Calu3 (cell line): ENCODE results near the gene ZNF154. TPM values are rescaled to one million over a fixed set of nuclear protein-coding genes. Genes with fewer than 3 reads are reported as not detected.

ENCODE experiments used
- BruUV-seq: library from RNA; stranded (reverse); fragments of 400-500 nt; replicated peaks from 2 replicates; lab custom pipeline; 2021; lab: Mats Ljungman, UMichigan
- CTCF ChIA-PET: fragments of 300-600 bp; sonication (Branson Sonifier 250); formaldehyde crosslinking; loops from one replicate; lab custom pipeline; 2022; ENCODE audit warnings: antibody characterized with exemption; lab: Charles Lee
- DNase-seq: peaks from one replicate; pipeline ENCODE4 v3.0.0; 2022
- H3K27ac Mint-ChIP-seq: one replicate; pipeline ENCODE4 v1.8.0; 2022; ENCODE audit warnings: mixed read lengths; ENCODE audit not compliant: unreplicated experiment
- H3K27me3 Mint-ChIP-seq: one replicate; pipeline ENCODE4 v1.8.0; 2022; ENCODE audit warnings: mixed read lengths; ENCODE audit not compliant: unreplicated experiment
- H3K36me3 Mint-ChIP-seq: one replicate; pipeline ENCODE4 v1.8.0; 2022; ENCODE audit warnings: mild to moderate bottlenecking, moderate library complexity, mixed read lengths; ENCODE audit not compliant: insufficient read depth, unreplicated experiment
- H3K4me1 Mint-ChIP-seq: one replicate; pipeline ENCODE4 v1.8.0; 2022; ENCODE audit warnings: mild to moderate bottlenecking, low read depth, mixed read lengths; ENCODE audit not compliant: unreplicated experiment
- H3K4me3 Mint-ChIP-seq: one replicate; pipeline ENCODE4 v1.8.0; 2022; ENCODE audit warnings: mild to moderate bottlenecking, low read depth, moderate library complexity, mixed read lengths; ENCODE audit not compliant: unreplicated experiment
- H3K9me3 Mint-ChIP-seq: one replicate; pipeline ENCODE4 v1.8.0; 2022; ENCODE audit warnings: low read depth, mixed read lengths; ENCODE audit not compliant: unreplicated experiment
- intact Hi-C: fragments of 100-400 bp; cut with micrococcal nuclease; formaldehyde crosslinking; loops from one replicate; pipeline ENCODE4 v1.10.0; 2022; ENCODE audit not compliant: unreplicated experiment
- total RNA-seq: library from RNA; stranded (reverse); gene quantifications from 2 replicates; pipeline ENCODE4 v1.2.3, GENCODE V29; 2022
- TF ChIP-seq, protein P1 (sequence below): fragments of 200-600 bp; IDR thresholded peaks from one replicate; pipeline ENCODE4 v1.8.0; 2022; ENCODE audit warnings: antibody characterized with exemption; ENCODE audit not compliant: unreplicated experiment

Gene ZNF154
- total RNA-seq, 1 experiment from 2014 or later = not detected

DNA sequence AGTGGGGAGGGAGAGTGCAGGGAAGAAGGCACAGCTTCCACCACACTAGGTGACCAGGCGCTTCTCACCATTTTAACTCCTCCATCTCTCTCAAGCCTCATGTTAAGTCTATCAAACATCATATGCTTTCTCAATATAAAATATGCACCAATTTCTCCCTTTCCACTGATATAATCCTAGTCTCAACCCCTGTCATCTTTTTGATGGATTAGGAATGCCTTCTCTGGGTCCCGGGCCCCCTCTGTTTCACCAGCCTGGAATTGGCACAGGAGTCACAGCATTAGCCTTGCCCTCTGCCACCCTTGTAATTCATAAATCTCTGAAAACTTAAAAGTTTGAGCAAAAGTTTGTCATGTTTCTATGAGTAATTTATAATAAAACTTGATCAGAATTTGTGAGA lies 40.4 kb downstream of the ZNF154 start, which contains the start of gene ZSCAN4:
Gene ZSCAN4, plus strand, starts transcription at position 301 of the 400 bp plus-strand sequence. CDS start 7,211 bp downstream, outside the sequence.
- BruUV-seq = no TSS peak
- Mint-ChIP-seq H3K4me3 (no peak within 1 kb of the TSS), H3K27me3 (peaks cover 9% of the 10 kb centered on the region), H3K36me3 (peaks cover 14% of the 10 kb centered on the region), H3K4me1 (no peaks in the 10 kb centered on the region), H3K9me3 (peaks cover 6% of the 10 kb centered on the region), H3K27ac (no peak within 1 kb of the TSS)
- no peak for DNase-seq
- intact Hi-C loops = no loop called here
- TF ChIP-seq, protein P1, sequence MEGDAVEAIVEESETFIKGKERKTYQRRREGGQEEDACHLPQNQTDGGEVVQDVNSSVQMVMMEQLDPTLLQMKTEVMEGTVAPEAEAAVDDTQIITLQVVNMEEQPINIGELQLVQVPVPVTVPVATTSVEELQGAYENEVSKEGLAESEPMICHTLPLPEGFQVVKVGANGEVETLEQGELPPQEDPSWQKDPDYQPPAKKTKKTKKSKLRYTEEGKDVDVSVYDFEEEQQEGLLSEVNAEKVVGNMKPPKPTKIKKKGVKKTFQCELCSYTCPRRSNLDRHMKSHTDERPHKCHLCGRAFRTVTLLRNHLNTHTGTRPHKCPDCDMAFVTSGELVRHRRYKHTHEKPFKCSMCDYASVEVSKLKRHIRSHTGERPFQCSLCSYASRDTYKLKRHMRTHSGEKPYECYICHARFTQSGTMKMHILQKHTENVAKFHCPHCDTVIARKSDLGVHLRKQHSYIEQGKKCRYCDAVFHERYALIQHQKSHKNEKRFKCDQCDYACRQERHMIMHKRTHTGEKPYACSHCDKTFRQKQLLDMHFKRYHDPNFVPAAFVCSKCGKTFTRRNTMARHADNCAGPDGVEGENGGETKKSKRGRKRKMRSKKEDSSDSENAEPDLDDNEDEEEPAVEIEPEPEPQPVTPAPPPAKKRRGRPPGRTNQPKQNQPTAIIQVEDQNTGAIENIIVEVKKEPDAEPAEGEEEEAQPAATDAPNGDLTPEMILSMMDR = no peak
- CTCF ChIA-PET = no interaction called here

- TF ChIP-seq, protein P1 = no peak
- Mint-ChIP-seq H3K27me3 (peaks cover 11% of the 10 kb centered on the region), H3K27ac (no peak overlapping the region), H3K4me1 (no peaks in the 10 kb centered on the region), H3K4me3 (no peak overlapping the region), H3K9me3 (peaks cover 6% of the 10 kb centered on the region), H3K36me3 (peaks cover 15% of the 10 kb centered on the region)
- BruUV-seq = no TSS peak
- DNase-seq = no peak
- CTCF ChIA-PET = no interaction called here
- intact Hi-C loops = no loop called here
Observed at GRCh38 chr19:57667228-57667627, 41.8 kb downstream of the ZNF154 start.

- peaks cover 15% of the 10 kb centered on the region for H3K36me3 Mint-ChIP-seq
- TF ChIP-seq, protein P1 = no peak
- peaks cover 3% of the 10 kb centered on the region for H3K9me3 Mint-ChIP-seq
- H3K27me3 Mint-ChIP-seq = peaks cover 21% of the 10 kb centered on the region
- H3K4me1 Mint-ChIP-seq = no peaks in the 10 kb centered on the region
- H3K4me3 Mint-ChIP-seq = peak overlapping the region; percentile 92
- intact Hi-C loops = no loop called here
- H3K27ac Mint-ChIP-seq = no peak overlapping the region
- no peak for DNase-seq
- CTCF ChIA-PET = no interaction called here
- no TSS peak for BruUV-seq
Observed at GRCh38 chr19:57665261-57665806, 43.7 kb downstream of the ZNF154 start.

DNA sequence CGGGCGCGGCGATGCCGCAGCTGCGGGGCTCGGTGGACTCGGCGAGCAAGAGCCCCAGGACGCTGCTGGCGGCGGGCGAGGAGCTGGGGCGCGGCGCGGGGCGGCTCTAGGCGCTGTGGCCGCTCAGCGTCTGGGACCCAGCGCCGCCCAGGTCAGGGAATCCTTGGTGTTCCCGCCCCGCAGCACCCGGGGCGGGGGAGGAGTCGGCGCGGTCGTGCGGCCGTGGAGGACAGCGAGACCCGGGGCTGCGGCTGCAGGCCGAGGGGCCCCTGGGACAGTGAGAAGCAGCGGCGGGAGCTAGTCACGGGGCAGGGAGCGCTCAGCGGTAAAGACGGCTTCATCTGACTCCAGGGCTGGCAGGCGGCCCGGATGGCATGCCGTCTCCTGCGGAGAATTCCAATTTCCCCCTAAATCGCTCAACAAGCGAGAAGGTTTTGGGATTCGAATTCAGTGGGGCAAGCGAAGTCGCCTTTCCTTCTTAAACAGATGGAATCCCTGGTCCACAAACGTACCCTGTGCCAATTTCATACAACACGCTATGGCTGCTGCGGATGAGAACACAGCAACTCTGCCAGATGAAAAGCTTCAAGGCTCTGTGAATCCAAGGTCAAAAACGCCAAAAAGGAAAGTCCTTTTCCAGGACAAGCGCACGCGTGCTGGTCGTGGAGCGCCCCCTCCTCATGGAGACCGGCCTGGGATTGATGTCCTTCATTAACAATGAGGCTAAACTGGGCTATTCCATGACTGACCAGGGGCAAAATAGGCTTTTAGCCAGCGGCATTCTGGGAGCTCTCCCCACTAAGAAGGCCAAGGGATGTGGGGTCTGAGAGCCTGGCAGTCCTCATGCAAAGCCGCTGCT lies 44.5 kb downstream of the ZNF154 start:
- H3K36me3 Mint-ChIP-seq = peaks cover 15% of the 10 kb centered on the region
- CTCF ChIA-PET = interaction anchor here (1.1 kb wide), 1 partner anchor 9 kb away, joined by 3 read pairs; no protein-coding TSS in a partner anchor
- H3K27me3 Mint-ChIP-seq = peaks cover 29% of the 10 kb centered on the region
- DNase-seq = peak; percentile 49
- BruUV-seq = no TSS peak
- TF ChIP-seq, protein P1 = no peak
- H3K27ac Mint-ChIP-seq = no peak overlapping the region
- H3K4me1 Mint-ChIP-seq = no peaks in the 10 kb centered on the region
- peak overlapping the region; percentile 92 for H3K4me3 Mint-ChIP-seq
- intact Hi-C loops = no loop called here
- peaks cover 6% of the 10 kb centered on the region for H3K9me3 Mint-ChIP-seq
